OCI-LY3 (cell line): Measurements from ENCODE around the gene GUCY1A2.

ENCODE experiments used
- H2AFZ ChIP-seq: fragments of 200-600, 300-600 bp; shearing (Covaris generic); 2 replicates; pipeline ENCODE4 v1.6.0; 2014; ENCODE audit warnings: antibody characterized with exemption, low read depth, low read length
- H3K27ac ChIP-seq: fragments of 200-600, 300-600 bp; sonication (generic); 2 replicates; pipeline ENCODE4 v1.5.1; 2014; ENCODE audit warnings: mild to moderate bottlenecking, low read length, moderate library complexity, mixed read lengths
- H3K27me3 ChIP-seq: fragments of 200-600, 300-600 bp; sonication (generic); 2 replicates; pipeline ENCODE4 v1.6.1; 2014; ENCODE audit warnings: low read depth, low read length, mixed read lengths
- H3K36me3 ChIP-seq: fragments of 200-600, 300-600 bp; sonication (generic); replicated peaks from 2 replicates; pipeline ENCODE3; 2014; ENCODE audit warnings: low read depth, low read length, mixed read lengths
- H3K4me1 ChIP-seq: fragments of 300-600, 200-600 bp; sonication (generic); 2 replicates; pipeline ENCODE4 v1.6.1; 2014; ENCODE audit warnings: low read length, mixed read lengths
- H3K4me2 ChIP-seq: fragments of 200-600, 300-600 bp; sonication (generic); 2 replicates; pipeline ENCODE4 v1.6.1; 2014; ENCODE audit warnings: low read length, mixed read lengths
- H3K4me3 ChIP-seq: fragments of 300-600, 200-600 bp; sonication (generic); 2 replicates; pipeline ENCODE4 v1.5.1; 2014; ENCODE audit warnings: antibody characterized with exemption, mild to moderate bottlenecking, low read length, moderate library complexity
- H3K79me2 ChIP-seq: fragments of 300-600, 200-600 bp; shearing (Covaris generic); 2 replicates; pipeline ENCODE4 v1.6.1; 2014; ENCODE audit warnings: mild to moderate bottlenecking, low read length, mixed read lengths
- H3K9ac ChIP-seq: fragments of 300-600, 200-600 bp; shearing (Covaris generic); 2 replicates; pipeline ENCODE4 v1.6.0; 2014; ENCODE audit warnings: mild to moderate bottlenecking, low read length, moderate library complexity
- H3K9me3 ChIP-seq: fragments of 200-600, 300-600 bp; shearing (Covaris generic); 2 replicates; pipeline ENCODE4 v1.6.1; 2014; ENCODE audit warnings: low read length, mixed read lengths; ENCODE audit not compliant: insufficient read depth
- H4K20me1 ChIP-seq: fragments of 200-600, 300-600 bp; sonication (generic); 2 replicates; pipeline ENCODE4 v1.6.1; 2016; ENCODE audit warnings: low read length, mixed read lengths; ENCODE audit not compliant: insufficient read depth
- CTCF ChIP-seq: fragments of 200-600, 300-600 bp; sonication (generic); IDR thresholded peaks from 2 replicates; pipeline ENCODE4 v1.5.1; 2014; ENCODE audit warnings: antibody characterized with exemption, low read length, low read depth
- EZH2phosphoT487 ChIP-seq: fragments of 200-600 bp; shearing (Covaris generic); IDR thresholded peaks from 2 replicates; pipeline ENCODE4 v1.6.1; 2018; ENCODE audit warnings: antibody characterized with exemption, mixed run types, low read depth

The GUCY1A2 gene

DNA sequence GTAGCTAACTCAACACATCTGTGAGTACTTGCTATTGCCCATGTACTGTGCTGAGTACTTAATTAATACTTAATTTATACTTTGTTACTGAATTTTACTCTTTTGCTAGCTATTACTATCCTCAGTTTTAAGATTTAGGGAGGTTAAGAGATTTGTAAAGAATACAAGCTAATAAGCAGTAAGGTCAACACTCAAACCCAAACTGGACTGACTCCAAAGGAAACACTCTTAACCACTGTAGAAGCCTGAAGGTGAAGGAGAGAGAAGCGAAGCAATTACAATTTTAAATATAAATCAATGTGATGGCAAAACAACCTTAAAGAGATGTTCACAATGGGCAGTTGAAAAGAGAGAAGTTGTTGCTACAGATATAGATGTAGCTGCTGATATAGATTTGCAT, 204.5 kb downstream of the GUCY1A2 start:
- TF ChIP-seq CTCF = no peak
- TF ChIP-seq EZH2phosphoT487 = no peak
- Histone ChIP-seq H3K27me3 (no peaks in the 10 kb centered on the region), H3K36me3 (no peaks in the 10 kb centered on the region), H3K79me2 (no peaks in the 10 kb centered on the region), H2AFZ (no peak overlapping the region), H3K4me3 (no peak overlapping the region), H3K9me3 (no peaks in the 10 kb centered on the region), H4K20me1 (no peaks in the 10 kb centered on the region), H3K4me2 (no peak overlapping the region), H3K4me1 (no peaks in the 10 kb centered on the region), H3K9ac (no peak overlapping the region), H3K27ac (no peak overlapping the region)

GRCh38 chr11:106794058-106794457, 224.2 kb downstream of the GUCY1A2 start:
- Histone ChIP-seq H3K4me3 (no peak overlapping the region), H4K20me1 (no peaks in the 10 kb centered on the region), H3K4me1 (no peaks in the 10 kb centered on the region), H3K79me2 (no peaks in the 10 kb centered on the region), H3K9ac (no peak overlapping the region), H2AFZ (no peak overlapping the region), H3K27me3 (no peaks in the 10 kb centered on the region), H3K4me2 (no peak overlapping the region), H3K36me3 (no peaks in the 10 kb centered on the region), H3K9me3 (no peaks in the 10 kb centered on the region), H3K27ac (no peak overlapping the region)
- TF ChIP-seq CTCF = no peak
- no peak for TF ChIP-seq EZH2phosphoT487

DNA sequence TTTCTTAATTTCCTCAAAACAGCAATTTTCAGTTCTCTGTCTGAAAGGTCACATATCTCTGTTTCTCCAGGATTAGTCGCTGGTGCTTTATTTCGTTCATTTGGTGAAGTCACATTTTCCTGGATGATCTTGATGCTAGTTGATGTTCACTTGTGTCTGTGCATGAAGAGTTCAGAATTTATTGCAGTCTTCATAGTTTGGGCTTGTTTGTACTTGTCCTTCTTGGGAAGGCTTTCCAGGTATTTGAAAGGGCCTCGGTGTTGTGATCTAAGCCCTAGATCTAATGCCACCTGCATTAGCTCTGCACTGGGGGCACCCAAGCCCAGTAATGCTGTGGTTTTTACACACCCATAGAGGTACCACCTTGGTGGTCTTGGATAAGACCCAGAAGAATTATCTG, 228.9 kb downstream of the GUCY1A2 start:
- H3K27me3 ChIP-seq = no peaks in the 10 kb centered on the region
- no peak overlapping the region for H2AFZ ChIP-seq
- no peaks in the 10 kb centered on the region for H3K36me3 ChIP-seq
- TF ChIP-seq EZH2phosphoT487 (no peak), CTCF (no peak)
- no peaks in the 10 kb centered on the region for H4K20me1 ChIP-seq
- no peaks in the 10 kb centered on the region for H3K4me1 ChIP-seq
- H3K4me3 ChIP-seq = no peak overlapping the region
- no peaks in the 10 kb centered on the region for H3K9me3 ChIP-seq
- no peak overlapping the region for H3K9ac ChIP-seq
- no peak overlapping the region for H3K4me2 ChIP-seq
- no peaks in the 10 kb centered on the region for H3K79me2 ChIP-seq
- H3K27ac ChIP-seq = no peak overlapping the region

GRCh38 chr11:106787454-106787853, 230.8 kb downstream of the GUCY1A2 start:
- Histone ChIP-seq H3K9me3 (no peaks in the 10 kb centered on the region), H3K79me2 (no peaks in the 10 kb centered on the region), H3K27ac (no peak overlapping the region), H4K20me1 (no peaks in the 10 kb centered on the region), H3K9ac (no peak overlapping the region), H3K4me2 (no peak overlapping the region), H3K4me3 (no peak overlapping the region), H3K4me1 (no peaks in the 10 kb centered on the region), H3K36me3 (no peaks in the 10 kb centered on the region), H3K27me3 (no peaks in the 10 kb centered on the region), H2AFZ (no peak overlapping the region)
- TF ChIP-seq CTCF (no peak), EZH2phosphoT487 (no peak)
